Effector memory CD4-positive, alpha-beta T cell (primary cell): ENCODE results near the gene EPC2.

ENCODE experiments used
- DNase-seq, 3 donors: peaks; one replicate each; pipeline ENCODE4 v3.0.0-alpha.2; 2020
- H3K27ac ChIP-seq: 2 replicates; pipeline ENCODE4 v1.7.0; 2013; ENCODE audit warnings: mild to moderate bottlenecking, low read length, moderate library complexity; ENCODE audit not compliant: insufficient read depth, poor library complexity, severe bottlenecking
- H3K27me3 ChIP-seq: replicated peaks from 2 replicates; pipeline ENCODE4 v1.7.0; 2013; ENCODE audit warnings: mild to moderate bottlenecking, low read length; ENCODE audit not compliant: insufficient read depth, control insufficient read depth, poor library complexity, severe bottlenecking
- H3K36me3 ChIP-seq: 2 replicates; pipeline ENCODE4 v1.7.0; 2013; ENCODE audit warnings: mild to moderate bottlenecking, low read length, moderate library complexity; ENCODE audit not compliant: control insufficient read depth, insufficient read depth
- H3K4me1 ChIP-seq: 2 replicates; pipeline ENCODE4 v1.7.0; 2013; ENCODE audit warnings: low read length, mild to moderate bottlenecking; ENCODE audit not compliant: control insufficient read depth, insufficient read depth, poor library complexity, severe bottlenecking
- H3K4me3 ChIP-seq: 2 replicates; pipeline ENCODE4 v1.7.0; 2013; ENCODE audit warnings: low read length, low read depth, mild to moderate bottlenecking; ENCODE audit not compliant: insufficient read depth, poor library complexity, severe bottlenecking
- H3K9me3 ChIP-seq: 2 replicates; pipeline ENCODE4 v1.7.0; 2013; ENCODE audit warnings: mild to moderate bottlenecking, low read length, moderate library complexity; ENCODE audit not compliant: control insufficient read depth
- total RNA-seq, 3 donors: gene quantifications; one replicate each; lab custom pipeline; 2026; lab: John Stamatoyannopoulos, UW

EPC2 gene, protein sequence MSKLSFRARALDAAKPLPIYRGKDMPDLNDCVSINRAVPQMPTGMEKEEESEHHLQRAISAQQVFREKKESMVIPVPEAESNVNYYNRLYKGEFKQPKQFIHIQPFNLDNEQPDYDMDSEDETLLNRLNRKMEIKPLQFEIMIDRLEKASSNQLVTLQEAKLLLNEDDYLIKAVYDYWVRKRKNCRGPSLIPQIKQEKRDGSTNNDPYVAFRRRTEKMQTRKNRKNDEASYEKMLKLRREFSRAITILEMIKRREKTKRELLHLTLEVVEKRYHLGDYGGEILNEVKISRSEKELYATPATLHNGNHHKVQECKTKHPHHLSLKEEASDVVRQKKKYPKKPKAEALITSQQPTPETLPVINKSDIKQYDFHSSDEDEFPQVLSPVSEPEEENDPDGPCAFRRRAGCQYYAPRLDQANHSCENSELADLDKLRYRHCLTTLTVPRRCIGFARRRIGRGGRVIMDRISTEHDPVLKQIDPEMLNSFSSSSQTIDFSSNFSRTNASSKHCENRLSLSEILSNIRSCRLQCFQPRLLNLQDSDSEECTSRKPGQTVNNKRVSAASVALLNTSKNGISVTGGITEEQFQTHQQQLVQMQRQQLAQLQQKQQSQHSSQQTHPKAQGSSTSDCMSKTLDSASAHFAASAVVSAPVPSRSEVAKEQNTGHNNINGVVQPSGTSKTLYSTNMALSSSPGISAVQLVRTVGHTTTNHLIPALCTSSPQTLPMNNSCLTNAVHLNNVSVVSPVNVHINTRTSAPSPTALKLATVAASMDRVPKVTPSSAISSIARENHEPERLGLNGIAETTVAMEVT
- 95.3 to 120 (median 110) reads per million in 3 donors for total RNA-seq

DNA sequence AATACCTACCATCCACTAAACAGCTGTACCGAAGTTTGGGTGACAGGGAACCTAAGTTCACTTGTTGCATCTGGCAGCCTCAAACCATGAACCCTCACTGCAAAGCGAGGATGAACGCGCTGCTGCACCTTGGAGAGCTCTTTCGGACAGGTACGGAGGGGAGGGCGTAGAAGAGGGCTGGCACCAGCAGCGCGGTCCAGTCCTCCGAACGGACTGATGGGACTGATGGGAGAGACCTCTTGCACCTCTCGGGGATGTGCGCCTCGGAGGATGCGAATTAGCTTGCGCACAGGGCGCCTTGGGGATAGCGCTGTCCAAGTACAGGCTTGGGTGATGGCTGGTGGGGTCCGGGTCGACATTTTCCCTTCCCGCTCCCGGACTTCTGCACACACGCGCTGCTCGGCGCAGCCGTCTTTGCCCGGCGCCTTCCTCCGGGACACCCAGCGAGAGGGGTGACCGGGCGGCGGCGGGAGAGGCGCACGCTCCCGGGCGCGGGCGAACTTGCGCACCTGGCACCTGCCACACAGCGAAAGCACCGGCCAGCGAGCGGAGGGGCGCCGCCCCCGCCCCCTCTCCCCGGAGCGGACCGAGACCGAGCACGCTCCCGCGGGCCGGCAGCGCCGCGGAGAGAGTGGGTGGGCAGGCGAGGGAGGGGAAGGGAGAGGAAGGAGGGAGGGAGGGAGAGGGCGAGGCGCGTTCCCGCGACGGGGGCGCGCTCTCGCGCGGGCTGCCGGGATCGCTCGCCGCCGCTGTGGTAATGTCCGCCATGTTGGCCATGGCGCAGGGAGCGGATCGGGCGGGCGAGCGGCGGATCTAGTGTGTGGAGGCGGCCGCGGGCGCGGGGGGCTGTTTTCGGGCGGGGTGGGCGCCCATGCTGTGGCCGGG lies at the start of gene EPC2:
TSS of gene EPC2 (plus strand) at position 754 of the 885 bp plus-strand sequence. CDS start 267 bp downstream, outside the sequence.
- Histone ChIP-seq H3K27me3 (no peaks in the 10 kb centered on the region), H3K9me3 (no peaks in the 10 kb centered on the region), H3K4me3 (peak within 1 kb of the TSS; percentile 97), H3K27ac (peak within 1 kb of the TSS; percentile 97), H3K4me1 (peaks cover 9% of the 10 kb centered on the region), H3K36me3 (no peaks in the 10 kb centered on the region)
- peak; percentile 77 to 81 (median 80) for DNase-seq

DNA sequence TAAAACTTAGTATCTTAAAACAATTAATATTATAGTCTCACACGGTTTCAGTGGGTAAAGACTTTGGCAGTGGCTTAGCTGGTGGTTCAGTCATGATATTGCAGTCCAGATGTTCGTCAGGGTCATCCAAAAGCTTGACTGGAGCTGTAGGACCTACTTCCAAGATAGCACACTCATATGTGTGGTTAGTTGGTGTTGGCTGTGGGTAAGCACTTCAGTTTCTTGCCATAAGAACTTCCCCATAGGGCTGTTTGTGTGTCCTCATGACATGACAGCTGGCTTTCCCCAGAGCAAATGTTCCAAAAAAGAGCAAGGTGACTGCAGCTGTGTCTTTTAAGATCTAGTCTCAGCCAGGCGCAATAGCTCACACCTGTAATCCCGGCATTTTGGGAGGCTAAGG lies 48.5 kb upstream of the EPC2 start:
- Histone ChIP-seq H3K27me3 (no peaks in the 10 kb centered on the region), H3K4me1 (no peaks in the 10 kb centered on the region), H3K36me3 (no peaks in the 10 kb centered on the region), H3K4me3 (no peak overlapping the region), H3K9me3 (no peaks in the 10 kb centered on the region), H3K27ac (no peak overlapping the region)
- DNase-seq: no peak

DNA sequence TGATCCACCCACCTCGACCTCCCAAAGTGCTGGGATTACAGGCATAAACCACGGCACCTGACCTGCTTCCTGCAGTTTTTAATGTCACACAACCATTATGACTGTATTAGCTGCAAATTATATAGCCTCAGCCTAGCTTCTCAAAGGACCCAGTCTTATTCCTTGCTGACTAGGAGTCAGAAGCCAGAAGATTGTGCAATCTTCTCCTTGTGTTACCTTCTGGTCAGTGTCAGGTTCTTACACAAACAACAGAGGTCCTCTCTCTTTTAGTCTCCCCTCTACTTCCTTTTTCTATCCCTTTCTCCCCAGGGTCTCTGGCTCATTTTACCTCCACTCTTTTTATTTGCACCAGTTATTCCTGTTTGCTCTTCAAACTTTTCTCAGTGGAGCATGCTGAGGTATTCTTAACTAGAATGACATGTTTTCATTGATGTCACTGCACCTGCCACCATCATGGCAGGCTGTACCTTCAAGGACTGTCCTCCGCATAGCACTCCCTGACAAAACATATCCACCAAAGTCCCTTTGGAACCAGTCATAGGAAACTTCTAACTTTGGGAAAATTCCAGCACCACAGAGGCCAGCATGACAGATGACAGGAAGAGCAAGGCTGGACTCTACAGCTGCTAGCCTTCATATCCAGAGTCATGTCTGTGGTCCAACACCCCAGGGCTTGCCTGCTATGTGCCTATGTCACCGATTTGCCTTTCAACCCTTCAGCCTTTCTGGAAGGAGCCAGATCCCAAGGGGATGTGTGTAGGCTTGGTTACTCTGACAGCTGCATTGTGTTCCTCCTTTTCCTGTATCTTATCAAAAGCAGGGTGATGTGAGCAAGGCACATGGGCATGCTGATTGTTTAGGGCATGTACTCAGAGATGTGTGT lies 45.2 kb upstream of the EPC2 start:
- no peak for DNase-seq
- Histone ChIP-seq H3K9me3 (peaks cover 4% of the 10 kb centered on the region), H3K4me1 (no peaks in the 10 kb centered on the region), H3K27me3 (no peaks in the 10 kb centered on the region), H3K36me3 (no peaks in the 10 kb centered on the region), H3K4me3 (no peak overlapping the region), H3K27ac (no peak overlapping the region)

DNA sequence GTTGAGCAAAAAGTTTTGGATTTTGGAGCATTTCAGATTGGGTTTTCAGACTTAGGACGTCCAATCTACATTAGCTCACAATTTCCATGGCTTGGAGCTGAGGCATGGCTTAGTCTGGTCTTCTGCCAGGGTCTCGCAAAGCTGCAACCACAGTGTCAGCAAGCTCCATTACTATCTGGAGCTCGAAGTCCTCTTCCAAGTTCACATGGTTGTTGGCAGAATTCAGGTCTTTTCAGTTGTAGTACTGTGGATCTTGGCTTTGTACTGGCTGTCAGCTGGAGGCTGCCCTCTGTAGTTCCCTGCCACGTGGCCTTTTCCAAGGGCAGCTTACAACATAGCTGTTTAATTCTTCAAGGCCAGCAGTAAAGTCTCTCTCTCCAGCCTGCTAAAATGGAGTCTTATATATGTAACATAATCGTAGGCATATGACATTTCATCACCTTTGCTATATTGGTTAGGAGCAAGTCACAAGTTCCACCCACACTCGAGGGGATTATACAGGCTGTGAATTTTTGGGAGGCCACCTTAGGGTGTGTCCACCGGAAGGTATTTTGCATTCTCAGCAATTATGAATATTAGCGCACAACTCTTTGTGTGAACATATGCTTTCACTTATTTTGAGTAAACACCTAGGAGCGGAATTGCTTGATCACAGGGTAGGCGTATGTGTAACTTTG lies 41.5 kb upstream of the EPC2 start:
- Histone ChIP-seq H3K9me3 (peaks cover 4% of the 10 kb centered on the region), H3K27ac (no peak overlapping the region)
- DNase-seq: no peak

DNA sequence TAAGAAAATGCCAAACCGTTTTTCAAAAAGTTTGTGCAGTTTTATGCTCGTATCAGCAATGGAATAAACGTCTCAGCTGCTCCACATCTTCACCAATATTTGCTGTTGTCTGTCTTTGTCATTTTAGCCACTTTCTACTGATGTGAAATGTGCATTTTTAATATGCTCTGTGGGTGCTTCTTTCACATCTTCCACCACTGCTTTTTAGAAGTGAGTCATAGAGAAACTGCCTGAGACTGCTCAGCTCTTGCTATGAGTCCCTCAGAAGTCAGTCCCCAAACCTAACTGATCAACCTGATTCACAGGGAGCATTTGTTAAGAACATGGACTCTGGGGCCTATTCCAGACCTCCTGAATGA lies 41.0 kb upstream of the EPC2 start:
- Histone ChIP-seq H3K4me3 (no peak overlapping the region), H3K27me3 (no peaks in the 10 kb centered on the region), H3K4me1 (no peaks in the 10 kb centered on the region), H3K27ac (no peak overlapping the region), H3K36me3 (no peaks in the 10 kb centered on the region), H3K9me3 (peaks cover 4% of the 10 kb centered on the region)
- DNase-seq: no peak

More for the DNA sequence above, 41.5 kb upstream of the EPC2 start:
- no peak overlapping the region for H3K4me3 ChIP-seq
- no peaks in the 10 kb centered on the region for H3K36me3 ChIP-seq
- no peaks in the 10 kb centered on the region for H3K4me1 ChIP-seq
- no peaks in the 10 kb centered on the region for H3K27me3 ChIP-seq

DNA sequence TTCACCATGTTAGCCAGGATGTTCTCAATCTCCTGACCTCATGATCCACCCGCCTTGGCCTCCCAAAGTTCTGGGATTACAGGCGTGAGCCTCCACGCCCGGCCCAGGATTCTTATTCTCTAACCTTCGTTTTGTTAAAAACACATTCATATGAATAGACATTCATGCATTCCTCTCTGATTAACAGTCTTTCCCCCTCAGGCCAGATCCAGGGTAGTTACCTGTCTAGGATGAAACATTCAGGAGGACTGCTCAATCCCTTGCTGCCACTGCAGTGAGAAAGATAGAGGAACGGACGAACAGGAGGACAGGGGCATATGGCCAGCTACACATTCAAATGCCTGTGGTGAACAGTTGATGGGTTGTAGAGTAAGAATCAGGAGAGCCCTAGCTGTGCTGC lies 39.6 kb upstream of the EPC2 start:
- H3K4me3 ChIP-seq: no peak overlapping the region
- no peaks in the 10 kb centered on the region for H3K4me1 ChIP-seq
- no peak for DNase-seq
- no peak overlapping the region for H3K27ac ChIP-seq
- no peaks in the 10 kb centered on the region for H3K36me3 ChIP-seq
- H3K9me3 ChIP-seq: peaks cover 4% of the 10 kb centered on the region
- H3K27me3 ChIP-seq: no peaks in the 10 kb centered on the region

DNA sequence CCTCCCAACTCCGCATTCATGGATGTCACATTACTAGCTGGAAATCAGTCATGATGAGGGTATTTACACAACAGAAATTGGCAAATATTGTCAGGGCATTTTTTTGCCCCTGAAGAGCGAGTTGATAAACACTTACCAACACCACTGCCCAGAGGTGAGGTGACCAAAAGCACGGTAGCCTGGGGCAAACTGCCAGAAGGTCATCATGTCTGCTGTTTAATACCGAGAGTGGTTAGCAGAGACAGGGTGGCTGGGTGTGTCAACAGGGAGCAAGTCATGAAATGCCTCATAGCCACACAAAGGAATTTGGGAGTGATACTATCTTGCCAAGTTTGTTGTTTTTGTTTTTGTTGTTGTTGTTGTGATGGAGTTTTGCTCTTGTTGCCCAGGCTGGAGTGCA lies 37.0 kb upstream of the EPC2 start:
- Histone ChIP-seq H3K9me3 (peaks cover 4% of the 10 kb centered on the region), H3K4me3 (no peak overlapping the region), H3K4me1 (no peaks in the 10 kb centered on the region), H3K27me3 (no peaks in the 10 kb centered on the region), H3K27ac (no peak overlapping the region), H3K36me3 (no peaks in the 10 kb centered on the region)
- DNase-seq: no peak

DNA sequence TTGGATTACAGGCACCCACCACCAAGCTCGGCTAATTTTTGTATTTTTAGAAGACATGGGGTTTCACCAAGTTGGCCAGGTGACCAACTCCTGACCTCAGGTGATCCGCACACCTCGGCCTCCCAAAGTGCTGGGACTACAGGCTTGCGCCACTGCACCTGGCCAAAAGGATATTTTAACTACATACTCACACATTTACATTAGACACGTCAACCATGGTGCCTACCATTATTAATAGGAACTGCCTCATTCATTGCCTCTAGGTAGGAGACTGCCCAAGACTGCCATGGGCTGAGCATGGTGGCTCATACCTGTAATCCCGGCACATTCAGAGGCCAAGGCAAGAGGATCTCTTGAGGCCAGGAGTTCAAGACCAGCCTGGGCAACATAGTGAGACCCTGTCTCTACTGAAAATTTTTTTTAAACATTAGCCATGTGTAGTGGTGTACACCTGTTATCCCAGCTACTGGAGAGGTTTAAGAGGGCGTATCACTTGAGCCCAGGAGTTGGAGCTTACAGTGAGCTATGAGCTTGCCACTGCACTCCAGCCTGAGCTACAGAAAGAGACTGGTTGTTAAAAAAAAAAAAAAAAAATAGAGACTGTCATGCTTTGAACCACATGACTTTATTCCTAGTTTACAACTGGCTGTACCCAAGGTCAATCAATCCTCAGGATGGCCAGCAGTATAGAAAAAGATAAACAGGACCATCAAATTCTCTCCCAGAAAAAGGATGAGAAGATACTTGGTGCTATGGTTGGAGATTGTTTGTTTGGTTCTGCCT lies 31.1 kb upstream of the EPC2 start:
- H3K9me3 ChIP-seq: no peaks in the 10 kb centered on the region
- H3K4me3 ChIP-seq: no peak overlapping the region
- DNase-seq: no peak
- no peaks in the 10 kb centered on the region for H3K27me3 ChIP-seq
- no peaks in the 10 kb centered on the region for H3K4me1 ChIP-seq
- H3K36me3 ChIP-seq: no peaks in the 10 kb centered on the region
- no peak overlapping the region for H3K27ac ChIP-seq
